C4-2B (cell line): ENCODE results near the gene SCUBE1.

Experiments used
- H3K27ac ChIP-seq: fragments of 450-650 bp; 2 replicates; pipeline ENCODE4 v1.5.1; 2017
- ZFX ChIP-seq: fragments of 450-650 bp; IDR thresholded peaks from 2 replicates; pipeline ENCODE4 v1.6.1; 2017
- TF ChIP-seq, protein P1 (sequence below): fragments of 450-650 bp; conservative IDR thresholded peaks from 2 replicates; pipeline ENCODE4 v1.5.1; 2017; ENCODE audit warnings: mild to moderate bottlenecking

SCUBE1 gene

DNA sequence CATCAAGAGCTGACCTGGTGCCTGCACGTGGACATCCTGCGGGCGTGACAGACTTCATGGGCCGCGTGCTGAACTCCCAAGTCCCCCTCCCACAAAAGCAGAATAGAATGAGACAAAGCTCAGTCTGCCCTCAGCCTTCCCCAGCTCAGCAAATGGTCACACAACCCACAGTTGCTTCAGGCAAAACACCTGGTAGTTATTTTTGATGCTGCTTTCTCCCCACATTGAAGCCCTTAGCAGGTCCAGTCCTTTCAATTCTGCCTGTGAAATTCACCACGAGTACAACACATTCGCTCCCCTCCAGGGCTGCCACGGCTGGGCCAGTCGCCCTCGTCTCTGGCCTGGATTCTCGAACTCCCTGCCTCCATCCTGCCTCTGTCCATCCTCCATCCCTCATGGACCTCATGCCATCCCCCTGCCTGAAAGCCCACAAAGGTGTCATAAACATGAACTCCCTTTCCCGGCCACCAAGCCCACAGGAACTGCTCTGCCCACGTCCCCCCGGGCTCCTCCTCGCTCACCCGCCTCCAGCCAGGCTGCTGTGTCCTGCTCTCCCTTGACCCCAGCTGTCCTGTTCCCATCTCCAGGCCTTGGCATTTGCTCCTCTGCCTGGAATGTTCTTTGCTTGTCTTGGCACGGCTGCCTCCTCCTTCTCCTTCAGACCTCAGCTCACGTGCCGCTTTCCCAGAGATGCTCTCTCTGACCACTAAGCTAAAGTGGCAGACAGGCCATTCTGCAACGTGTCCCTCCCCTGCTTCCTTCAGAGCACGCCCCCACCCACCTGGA lies 42.1 kb downstream of the SCUBE1 start:
- TF ChIP-seq, protein P1, sequence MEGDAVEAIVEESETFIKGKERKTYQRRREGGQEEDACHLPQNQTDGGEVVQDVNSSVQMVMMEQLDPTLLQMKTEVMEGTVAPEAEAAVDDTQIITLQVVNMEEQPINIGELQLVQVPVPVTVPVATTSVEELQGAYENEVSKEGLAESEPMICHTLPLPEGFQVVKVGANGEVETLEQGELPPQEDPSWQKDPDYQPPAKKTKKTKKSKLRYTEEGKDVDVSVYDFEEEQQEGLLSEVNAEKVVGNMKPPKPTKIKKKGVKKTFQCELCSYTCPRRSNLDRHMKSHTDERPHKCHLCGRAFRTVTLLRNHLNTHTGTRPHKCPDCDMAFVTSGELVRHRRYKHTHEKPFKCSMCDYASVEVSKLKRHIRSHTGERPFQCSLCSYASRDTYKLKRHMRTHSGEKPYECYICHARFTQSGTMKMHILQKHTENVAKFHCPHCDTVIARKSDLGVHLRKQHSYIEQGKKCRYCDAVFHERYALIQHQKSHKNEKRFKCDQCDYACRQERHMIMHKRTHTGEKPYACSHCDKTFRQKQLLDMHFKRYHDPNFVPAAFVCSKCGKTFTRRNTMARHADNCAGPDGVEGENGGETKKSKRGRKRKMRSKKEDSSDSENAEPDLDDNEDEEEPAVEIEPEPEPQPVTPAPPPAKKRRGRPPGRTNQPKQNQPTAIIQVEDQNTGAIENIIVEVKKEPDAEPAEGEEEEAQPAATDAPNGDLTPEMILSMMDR = no peak
- no peak for TF ChIP-seq ZFX
- no peak overlapping the region for H3K27ac ChIP-seq

DNA sequence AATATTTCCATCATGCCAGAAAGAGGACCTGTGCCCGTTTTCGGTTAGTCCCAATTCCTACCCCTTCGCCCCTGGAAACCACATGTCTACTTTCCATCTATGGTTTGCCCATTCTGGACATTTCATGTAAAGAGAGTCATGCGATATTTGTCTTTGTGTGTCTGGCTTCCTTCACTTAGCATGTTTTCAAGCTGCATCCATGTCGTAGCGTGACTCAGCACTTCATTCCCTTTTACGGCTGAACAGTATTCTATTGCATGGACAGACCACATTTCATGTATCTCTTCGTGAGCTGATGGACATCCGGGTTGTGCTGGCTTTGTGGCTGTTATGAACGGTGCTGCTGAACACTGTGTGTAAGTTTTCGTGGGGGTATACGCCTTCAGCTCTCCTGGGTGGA lies 43.4 kb downstream of the SCUBE1 start:
- H3K27ac ChIP-seq = no peak overlapping the region
- no peak for TF ChIP-seq ZFX
- TF ChIP-seq, protein P1 = no peak

DNA sequence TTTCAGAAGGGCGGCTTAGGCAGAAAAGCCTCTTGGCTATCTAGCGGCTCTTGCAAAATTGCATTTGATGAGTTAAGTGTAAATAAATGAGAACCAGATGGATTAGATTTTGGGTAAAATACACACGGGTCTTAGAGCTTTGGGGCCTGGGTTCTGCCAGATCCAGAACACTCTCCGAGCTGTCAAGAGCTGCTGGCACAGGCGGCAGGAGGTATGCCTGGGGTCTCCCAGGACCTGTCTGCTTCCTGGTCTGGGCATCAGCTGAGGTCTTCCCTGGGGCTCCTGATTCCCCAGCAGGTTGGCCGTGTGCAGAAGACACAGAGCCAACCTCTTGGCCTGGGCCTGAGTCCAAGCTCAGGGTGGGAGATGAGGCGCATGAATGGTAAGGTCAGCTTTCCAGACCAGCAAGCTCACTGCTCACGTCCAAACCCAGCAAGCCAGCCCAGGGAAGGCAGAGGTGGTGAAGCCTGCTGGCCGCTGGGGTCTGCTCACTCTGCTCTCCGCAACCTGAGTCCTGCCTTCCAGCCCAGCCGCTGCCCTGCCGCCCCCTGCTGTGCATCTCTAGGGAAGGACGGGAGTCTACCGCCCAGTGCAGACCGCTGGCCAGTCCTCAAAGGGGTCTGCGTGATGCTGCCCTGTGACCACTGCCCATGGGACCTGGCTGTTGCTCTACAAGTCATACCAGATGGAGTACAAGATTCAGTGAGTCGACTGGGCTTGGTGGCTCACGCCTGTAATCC lies 44.9 kb downstream of the SCUBE1 start:
- TF ChIP-seq, protein P1 = no peak
- no peak for TF ChIP-seq ZFX
- peak overlapping the region; percentile 53 for H3K27ac ChIP-seq

DNA sequence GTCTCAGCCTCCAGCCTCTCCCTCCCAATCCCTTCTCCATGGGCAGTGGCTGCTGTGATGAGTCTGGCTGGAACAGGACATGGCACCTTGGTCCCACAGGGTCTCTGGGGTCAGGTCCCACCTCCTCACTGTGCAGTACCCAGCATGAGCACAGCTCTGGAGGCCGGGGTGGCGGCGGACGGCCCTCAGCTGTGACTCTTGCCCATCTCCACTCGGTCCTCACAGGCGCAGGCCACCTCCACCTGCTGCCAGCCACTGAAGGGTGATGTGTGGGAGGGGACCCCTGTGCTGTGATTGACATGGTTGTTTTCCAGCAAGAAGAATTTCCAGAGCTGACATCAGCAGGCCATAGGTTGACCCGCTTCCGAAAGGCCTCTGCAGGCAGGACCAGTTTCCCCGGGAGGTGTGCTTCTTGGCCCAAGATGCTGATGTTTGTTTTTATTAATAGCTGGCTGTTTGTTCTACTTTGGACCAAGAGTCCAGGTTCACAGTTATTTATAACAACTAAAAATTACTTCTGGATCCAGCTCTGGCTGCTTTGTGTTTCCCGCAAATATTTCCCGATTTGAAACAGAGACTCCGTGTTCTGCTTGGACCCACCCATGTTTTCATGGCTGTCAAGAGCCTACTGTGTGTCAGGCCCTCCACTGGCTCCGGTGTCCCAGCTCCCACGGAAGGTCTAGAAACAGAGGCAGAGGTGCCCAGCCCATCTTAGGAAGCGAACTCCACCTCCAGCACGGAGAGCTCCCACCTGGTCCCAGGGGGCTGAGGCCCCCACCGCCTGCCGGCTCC lies 45.7 kb downstream of the SCUBE1 start:
- TF ChIP-seq, protein P1 = no peak
- no peak for TF ChIP-seq ZFX
- H3K27ac ChIP-seq = peak overlapping the region; percentile 53

DNA sequence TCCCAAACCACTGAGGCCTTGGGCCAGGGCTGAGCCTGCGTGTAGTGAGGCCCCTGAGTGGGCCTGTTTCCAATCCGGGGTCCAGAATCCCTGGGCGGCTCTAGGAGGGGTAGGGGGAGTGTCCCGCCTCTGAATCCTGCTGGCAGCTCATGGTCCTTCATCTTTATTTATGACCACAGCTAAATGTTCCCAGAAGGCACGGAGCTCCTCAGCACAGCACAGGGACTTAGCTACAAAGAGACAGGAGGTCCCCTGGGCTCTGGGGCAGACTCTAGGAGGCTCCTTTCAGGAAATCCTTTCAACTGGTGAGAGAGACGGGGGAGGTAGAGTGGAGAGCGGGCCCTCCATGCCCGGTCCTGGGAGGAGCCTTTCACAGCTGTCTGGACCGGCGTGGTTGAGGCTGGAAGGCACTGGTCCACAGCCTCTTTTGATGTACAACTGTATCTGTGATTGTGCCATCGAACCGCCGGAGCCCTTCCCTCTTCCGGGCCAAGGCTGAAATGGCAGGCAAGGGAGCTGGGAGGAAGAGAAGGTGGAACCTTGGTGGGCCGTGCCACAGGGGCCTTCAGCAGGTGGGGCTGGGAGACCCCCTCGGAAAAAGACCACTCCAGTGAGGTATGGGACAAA lies 46.8 kb downstream of the SCUBE1 start:
- no peak for TF ChIP-seq ZFX
- TF ChIP-seq, protein P1 = no peak
- peak overlapping the region; percentile 53 for H3K27ac ChIP-seq

DNA sequence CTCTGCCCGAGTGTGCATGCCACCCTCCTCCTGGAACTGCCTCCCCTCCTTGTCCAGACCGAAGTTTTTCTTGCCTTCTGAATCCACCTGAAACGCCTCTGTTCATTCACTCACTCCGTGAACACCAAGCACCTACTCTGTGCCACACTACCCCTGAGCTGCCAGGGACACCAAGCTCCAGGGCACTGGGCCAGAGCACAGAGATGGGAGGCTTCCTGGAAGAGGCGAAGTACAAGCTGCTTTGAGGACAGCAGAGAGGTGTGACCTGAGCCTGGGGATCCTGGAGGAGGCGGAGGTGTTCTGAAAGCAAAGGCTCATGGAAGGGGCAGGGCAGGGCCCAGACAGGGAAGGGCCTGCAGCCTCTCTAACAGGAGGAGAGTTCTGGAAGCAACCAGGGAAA lies 47.5 kb downstream of the SCUBE1 start:
- H3K27ac ChIP-seq = peak overlapping the region; percentile 53
- no peak for TF ChIP-seq ZFX
- TF ChIP-seq, protein P1 = no peak
